ENCODE measurements around the gene TTPAL. TPM values are rescaled to one million over a fixed set of nuclear protein-coding genes. Genes with fewer than 3 reads are reported as not detected.

The TTPAL gene
- total RNA-seq, 1 donor from 2014 or later: 16.0 TPM

DNA sequence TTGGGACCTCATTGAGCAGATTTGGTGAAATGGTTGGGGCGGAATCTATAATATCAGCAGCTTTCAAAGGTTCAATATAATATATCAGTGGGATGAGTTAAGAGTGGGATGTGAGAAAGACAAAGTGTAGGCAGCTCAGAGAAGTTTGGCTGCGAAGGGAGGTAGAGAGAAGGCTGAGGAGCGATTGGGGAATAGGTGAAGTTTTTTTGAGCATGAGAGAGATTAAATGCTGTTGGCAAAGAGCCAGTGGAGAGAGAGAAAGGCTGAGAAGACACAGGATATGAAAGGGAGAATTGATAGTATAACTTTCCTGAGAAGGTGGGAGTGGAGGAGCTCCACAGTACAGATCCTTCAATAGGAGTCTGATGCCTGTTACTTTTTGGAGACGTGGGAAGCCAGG is 58.3 kb downstream of the TTPAL start:
- Histone ChIP-seq H3K27ac (no peak overlapping the region), H3K27me3 (no peaks in the 10 kb centered on the region), H3K9me3 (no peaks in the 10 kb centered on the region), H3K36me3 (no peaks in the 10 kb centered on the region), H3K4me1 (peaks cover 28% of the 10 kb centered on the region), H3K4me3 (no peak overlapping the region)
- DNase-seq (ENCODE audit: extremely low spot score in 2 of 2): no peak
- intact Hi-C loops (cut with DNase I): loop anchor here (5.0 kb wide), 2 partner anchors 68 to 83 kb away; no protein-coding TSS in a partner anchor
- no peak for TF ChIP-seq POLR2A (IDR thresholded peaks at IDR 0.05)
- TF ChIP-seq, protein P1, sequence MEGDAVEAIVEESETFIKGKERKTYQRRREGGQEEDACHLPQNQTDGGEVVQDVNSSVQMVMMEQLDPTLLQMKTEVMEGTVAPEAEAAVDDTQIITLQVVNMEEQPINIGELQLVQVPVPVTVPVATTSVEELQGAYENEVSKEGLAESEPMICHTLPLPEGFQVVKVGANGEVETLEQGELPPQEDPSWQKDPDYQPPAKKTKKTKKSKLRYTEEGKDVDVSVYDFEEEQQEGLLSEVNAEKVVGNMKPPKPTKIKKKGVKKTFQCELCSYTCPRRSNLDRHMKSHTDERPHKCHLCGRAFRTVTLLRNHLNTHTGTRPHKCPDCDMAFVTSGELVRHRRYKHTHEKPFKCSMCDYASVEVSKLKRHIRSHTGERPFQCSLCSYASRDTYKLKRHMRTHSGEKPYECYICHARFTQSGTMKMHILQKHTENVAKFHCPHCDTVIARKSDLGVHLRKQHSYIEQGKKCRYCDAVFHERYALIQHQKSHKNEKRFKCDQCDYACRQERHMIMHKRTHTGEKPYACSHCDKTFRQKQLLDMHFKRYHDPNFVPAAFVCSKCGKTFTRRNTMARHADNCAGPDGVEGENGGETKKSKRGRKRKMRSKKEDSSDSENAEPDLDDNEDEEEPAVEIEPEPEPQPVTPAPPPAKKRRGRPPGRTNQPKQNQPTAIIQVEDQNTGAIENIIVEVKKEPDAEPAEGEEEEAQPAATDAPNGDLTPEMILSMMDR (IDR thresholded peaks at IDR 0.05): no peak
- TF ChIP-seq POLR2AphosphoS5 (IDR thresholded peaks at IDR 0.05; ENCODE audit: insufficient read depth in 1 of 2, low read depth in 1 of 2): no peak

DNA sequence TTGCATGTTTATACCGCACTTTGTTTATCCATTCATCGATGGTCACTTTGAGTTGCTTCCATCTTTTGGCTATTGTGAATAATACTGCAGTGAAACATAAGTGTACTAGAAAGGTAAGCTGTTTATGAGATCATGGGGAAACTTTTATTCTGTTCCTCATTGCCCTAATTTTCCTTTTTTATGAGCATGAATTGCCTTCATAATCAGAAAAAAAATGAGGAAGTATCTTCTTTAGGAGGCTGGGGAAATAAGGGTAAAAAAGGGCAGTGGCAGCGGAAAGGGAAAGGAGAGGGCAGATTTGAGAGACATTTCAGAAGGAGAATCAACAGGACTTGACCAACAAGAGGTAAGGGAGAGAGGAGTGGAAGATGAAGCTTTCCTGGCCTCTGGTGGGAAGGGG is 60.5 kb downstream of the TTPAL start:
- Histone ChIP-seq H3K36me3 (no peaks in the 10 kb centered on the region), H3K4me1 (peaks cover 32% of the 10 kb centered on the region), H3K4me3 (no peak overlapping the region), H3K27me3 (no peaks in the 10 kb centered on the region), H3K9me3 (no peaks in the 10 kb centered on the region), H3K27ac (no peak overlapping the region)
- intact Hi-C loops (cut with DNase I): no loop called here
- TF ChIP-seq POLR2AphosphoS5 (IDR thresholded peaks at IDR 0.05; ENCODE audit: insufficient read depth in 1 of 2, low read depth in 1 of 2): no peak
- TF ChIP-seq POLR2A (IDR thresholded peaks at IDR 0.05): no peak
- TF ChIP-seq, protein P1 (IDR thresholded peaks at IDR 0.05): no peak
- no peak for DNase-seq (ENCODE audit: extremely low spot score in 2 of 2)

GRCh38 chr20:44537993-44538392 is 62.3 kb downstream of the TTPAL start:
- intact Hi-C loops (cut with DNase I): no loop called here
- peaks cover 17% of the 10 kb centered on the region for H3K4me1 ChIP-seq
- no peaks in the 10 kb centered on the region for H3K27me3 ChIP-seq
- no peak overlapping the region for H3K27ac ChIP-seq
- DNase-seq (ENCODE audit: extremely low spot score in 2 of 2): no peak
- no peak overlapping the region for H3K4me3 ChIP-seq
- TF ChIP-seq POLR2A (IDR thresholded peaks at IDR 0.05) (no peak), POLR2AphosphoS5 (IDR thresholded peaks at IDR 0.05; ENCODE audit: insufficient read depth in 1 of 2, low read depth in 1 of 2) (no peak)
- TF ChIP-seq, protein P1 (IDR thresholded peaks at IDR 0.05): no peak
- no peaks in the 10 kb centered on the region for H3K36me3 ChIP-seq
- H3K9me3 ChIP-seq: no peaks in the 10 kb centered on the region

- peaks cover 8% of the 10 kb centered on the region for H3K4me1 ChIP-seq
- TF ChIP-seq POLR2AphosphoS5 (IDR thresholded peaks at IDR 0.05; ENCODE audit: insufficient read depth in 1 of 2, low read depth in 1 of 2): no peak
- TF ChIP-seq, protein P1 (IDR thresholded peaks at IDR 0.05): no peak
- no peak for TF ChIP-seq POLR2A (IDR thresholded peaks at IDR 0.05)
Observed at GRCh38 chr20:44540834-44541233, 65.2 kb downstream of the TTPAL start.

DNA sequence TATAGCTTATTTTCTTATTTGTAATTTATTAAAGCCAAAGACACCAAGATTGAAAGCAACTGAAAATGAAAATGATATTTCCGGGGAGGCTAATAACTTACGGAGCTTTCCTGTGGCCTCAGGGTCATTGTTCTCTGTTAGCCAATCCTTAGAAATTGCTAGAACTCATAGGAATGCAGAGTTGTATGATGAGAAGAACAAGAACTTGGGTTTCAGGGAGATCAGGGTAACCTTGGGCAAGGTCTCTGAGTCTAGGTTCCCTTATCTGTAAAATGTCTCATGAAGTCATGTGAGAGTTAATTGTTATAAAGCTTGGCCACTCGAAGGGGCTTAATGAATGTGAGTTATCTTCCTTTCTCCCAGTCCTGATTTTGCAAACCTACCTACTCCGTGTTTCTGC is 66.3 kb downstream of the TTPAL start:
- Histone ChIP-seq H3K27ac (no peak overlapping the region), H3K4me1 (peaks cover 8% of the 10 kb centered on the region), H3K36me3 (no peaks in the 10 kb centered on the region), H3K9me3 (no peaks in the 10 kb centered on the region), H3K27me3 (no peaks in the 10 kb centered on the region), H3K4me3 (no peak overlapping the region)
- intact Hi-C loops (cut with DNase I): no loop called here
- DNase-seq (ENCODE audit: extremely low spot score in 2 of 2): no peak
- TF ChIP-seq POLR2A (IDR thresholded peaks at IDR 0.05) (no peak), POLR2AphosphoS5 (IDR thresholded peaks at IDR 0.05; ENCODE audit: insufficient read depth in 1 of 2, low read depth in 1 of 2) (no peak)
- TF ChIP-seq, protein P1 (IDR thresholded peaks at IDR 0.05): no peak

More at GRCh38 chr20:44540834-44541233, 65.2 kb downstream of the TTPAL start:
- no peaks in the 10 kb centered on the region for H3K9me3 ChIP-seq
- no peaks in the 10 kb centered on the region for H3K36me3 ChIP-seq
- no peaks in the 10 kb centered on the region for H3K27me3 ChIP-seq
- H3K27ac ChIP-seq: no peak overlapping the region
- no peak overlapping the region for H3K4me3 ChIP-seq
- intact Hi-C loops (cut with DNase I): no loop called here
- no peak for DNase-seq (ENCODE audit: extremely low spot score in 2 of 2)
